Measurements from ENCODE around the gene STC2. TPM values are rescaled to one million over a fixed set of nuclear protein-coding genes. Genes with fewer than 3 reads are reported as not detected.

STC2 gene
- total and polyA plus RNA-seq, 2 experiments from 2014 or later: 27.3 to 132 TPM

GRCh38 chr5:173310218-173310769 lies 17.9 kb downstream of the STC2 start (continued):
- TF ChIP-seq ZNF462 (CRISPR knock-in tag; IDR thresholded peaks at IDR 0.05) (no peak), ZNF114 (CRISPR knock-in tag; IDR thresholded peaks at IDR 0.05) (no peak), ETS1 (IDR thresholded peaks at IDR 0.05) (no peak), JUNB (IDR thresholded peaks at IDR 0.05; ENCODE audit: unreplicated experiment) (no peak), NANOG (IDR thresholded peaks at IDR 0.05; ENCODE audit: borderline replicate concordance) (no peak), CTCF (conservative IDR thresholded peaks at IDR 0.05; ENCODE audit: low read depth in 2 of 2) (no peak), STAT1 (IDR thresholded peaks at IDR 0.05; ENCODE audit: unreplicated experiment) (no peak), POLR2AphosphoS5 (IDR thresholded peaks at IDR 0.05; ENCODE audit: low read depth) (no peak), ZNF331 (CRISPR knock-in tag; IDR thresholded peaks at IDR 0.05; ENCODE audit: low read depth) (no peak)

All from GM23338 (cell line).